HepG2 (cell line): ENCODE measurements around the gene SETD7. TPM values are rescaled to one million over a fixed set of nuclear protein-coding genes. Genes with fewer than 3 reads are reported as not detected.

ENCODE experiments used
- ATAC-seq: fragments of 200-7000 bp; cut with Tn5 transposase; 3 replicates; pipeline ENCODE4 v1.9.1; 2020; ENCODE audit warnings: mild to moderate bottlenecking, moderate library complexity
- BruUV-seq: library from RNA; stranded (reverse); fragments of 400-500 nt; replicated peaks from 2 replicates; lab custom pipeline; 2021; lab: Mats Ljungman, UMichigan
- CTCF ChIA-PET: fragments of 300-600 bp; formaldehyde crosslinking; extraction: SDS; loops from one replicate; lab custom pipeline; 2021; ENCODE audit warnings: low total read pairs, inconsistent platforms, low intra/inter-chr PET ratio; lab: Yijun Ruan, JAX
- POLR2A ChIA-PET: fragments of 350-600 bp; sonication (Branson Sonifier 250); formaldehyde crosslinking; loops from one replicate; lab custom pipeline; 2020; ENCODE audit warnings: antibody characterized with exemption, inconsistent platforms; lab: Yijun Ruan, JAX
- DNase-seq: peaks from one replicate; pipeline ENCODE4 v3.0.0-alpha.2; 2015; ENCODE audit warnings: low spot score
- FAIRE-seq: peaks from 3 replicates; lab custom pipeline; 2011; peaks lifted over from hg19 to GRCh38; lab: Jason Lieb, UNC
- H2AFZ ChIP-seq: one replicate; pipeline ENCODE4 v1.6.1; 2011; ENCODE audit warnings: low read length, inconsistent platforms
- H3K27ac ChIP-seq: fragments of 300-600 bp; 3 replicates; pipeline ENCODE4 v1.8.0; 2011; ENCODE audit warnings: mixed run types, mild to moderate bottlenecking, mixed read lengths, low read length, inconsistent platforms; ENCODE audit not compliant: insufficient read depth; ENCODE audit errors: extremely low read length
- H3K27me3 ChIP-seq, 2 experiments: fragments of 200-600 bp in 1 of 2; 2 replicates in 1 of 2; 3 replicates in 1 of 2; pipeline versions ENCODE4 v1.6.0 to v1.8.0; 2011; ENCODE audit warnings: low read length in 2 of 2, mild to moderate bottlenecking in 2 of 2, moderate library complexity in 2 of 2, inconsistent platforms in 1 of 2; ENCODE audit not compliant: insufficient read depth in 2 of 2, control insufficient read depth in 1 of 2
- H3K36me3 ChIP-seq, 2 experiments: fragments of 200-600 bp in 1 of 2; replicated peaks in 1 of 2; 2 replicates in 1 of 2; 3 replicates in 1 of 2; pipeline versions ENCODE4 v1.5.1 to v1.8.0; 2011; ENCODE audit warnings: low read length in 2 of 2, inconsistent platforms in 1 of 2; ENCODE audit not compliant: insufficient read depth in 2 of 2, control insufficient read depth in 1 of 2
- H3K4me1 ChIP-seq: 2 replicates; pipeline ENCODE4 v1.5.1; 2012; ENCODE audit warnings: low read length, inconsistent platforms; ENCODE audit not compliant: insufficient read depth
- H3K4me2 ChIP-seq: 2 replicates; pipeline ENCODE4 v1.6.0; 2011; ENCODE audit warnings: low read depth, low read length, inconsistent platforms
- H3K4me3 ChIP-seq, 3 experiments: fragments of 200-600 bp in 1 of 3; sonication (generic), shearing (Covaris generic) in 1 of 3; replicated peaks in 1 of 3; 2 replicates each; pipeline ENCODE4 v1.5.1; 2011 to 2016; ENCODE audit warnings: low read length in 3 of 3, inconsistent platforms in 2 of 3, low read depth in 2 of 3, mild to moderate bottlenecking in 2 of 3, control low read depth in 1 of 3, mixed read lengths in 1 of 3; ENCODE audit not compliant: insufficient read depth in 1 of 3
- H3K79me2 ChIP-seq: one replicate; pipeline ENCODE4 v1.6.1; 2011; ENCODE audit warnings: low read length, inconsistent platforms; ENCODE audit not compliant: insufficient read depth
- H3K9ac ChIP-seq: 2 replicates; pipeline ENCODE4 v1.6.0; 2011; ENCODE audit warnings: mild to moderate bottlenecking, low read depth, low read length, inconsistent platforms; ENCODE audit not compliant: insufficient read depth
- H3K9me3 ChIP-seq: 2 replicates; pipeline ENCODE4 v1.5.1; 2012; ENCODE audit warnings: mild to moderate bottlenecking, low read length
- H4K20me1 ChIP-seq: 2 replicates; pipeline ENCODE4 v1.6.0; 2011; ENCODE audit warnings: inconsistent platforms, mild to moderate bottlenecking, low read length, moderate library complexity; ENCODE audit not compliant: insufficient read depth
- ATF7 ChIP-seq, 2 experiments: fragments of 450-650 bp in 1 of 2; sonication (generic) in 1 of 2; formaldehyde crosslinking in 1 of 2; IDR thresholded peaks; 2 replicates each; pipeline versions ENCODE4 v1.4.0 to v1.6.1; 2016 to 2020; ENCODE audit warnings: antibody characterized with exemption in 1 of 2, mild to moderate bottlenecking in 1 of 2, missing genetic modification reagents in 1 of 2
- CREB1 ChIP-seq, 2 experiments: fragments of 450-650 bp in 1 of 2; IDR thresholded peaks; 2 replicates each; pipeline ENCODE4 v1.6.1; 2016 to 2017; ENCODE audit warnings: control low read depth in 1 of 2, mild to moderate bottlenecking in 1 of 2, missing compliant biosample characterization in 1 of 2, missing genetic modification characterization in 1 of 2
- NAIF1 ChIP-seq: sonication (generic); formaldehyde crosslinking; IDR thresholded peaks from 2 replicates; pipeline ENCODE4 v1.5.0; 2020; ENCODE audit warnings: mild to moderate bottlenecking, missing genetic modification reagents, borderline replicate concordance
- SUZ12 ChIP-seq: fragments of 150-350 bp; IDR thresholded peaks from 2 replicates; pipeline ENCODE4 v1.6.1; 2014; ENCODE audit warnings: low read depth, low read length
- ZBTB1 ChIP-seq: sonication (generic); formaldehyde crosslinking; IDR thresholded peaks from 2 replicates; pipeline ENCODE4 v1.4.0; 2020; ENCODE audit warnings: missing genetic modification reagents, borderline replicate concordance
- ZFP82 ChIP-seq: sonication (generic); formaldehyde crosslinking; IDR thresholded peaks from 2 replicates; pipeline ENCODE4 v1.5.1; 2020; ENCODE audit warnings: mild to moderate bottlenecking, missing genetic modification reagents, borderline replicate concordance
- WGBS: methylation state at CpG from one replicate; pipeline ENCODE4 v1.1.6; 2017; ENCODE audit warnings: low lambda C conversion rate; 5-methylcytosine and 5-hydroxymethylcytosine counted together
- in situ Hi-C: cut with HindIII; loops from 2 replicates; pipeline ENCODE4 v1.10.0; 2017; ENCODE audit warnings: low pct_unique_long_range_greater_than_20kb; ENCODE audit not compliant: extremely low pct_ligation_motif_present
- intact Hi-C: fragments of 100-400 bp; cut with micrococcal nuclease; formaldehyde crosslinking; loops from one replicate; pipeline ENCODE4 v1.10.0; 2022; ENCODE audit not compliant: unreplicated experiment
- polyA plus RNA-seq, 8 experiments: library from polyadenylated mRNA; depleted of rRNA in 3 of 8; stranded (reverse) in 7 of 8; unstranded in 1 of 8; fragments of >200 nt; fragmentation: Illumina TruSeq in 4 of 8; extraction: Trizol in 4 of 8; gene quantifications; 2 replicates each; pipeline versions ENCODE4 v1.2.1 to v1.2.3, GENCODE V29; 2011 to 2016; ENCODE audit warnings: low read depth in 4 of 8, missing spikeins in 1 of 8, mixed read lengths in 1 of 8; ENCODE audit not compliant: insufficient read depth in 1 of 8
- total RNA-seq, 5 experiments: library from RNA; depleted of rRNA; stranded (reverse); fragments of >200 nt; fragmentation: Illumina TruSeq; extraction: Trizol; gene quantifications; 2 replicates each; pipeline ENCODE4 v1.2.3, GENCODE V29; 2016; ENCODE audit warnings: low read depth in 1 of 5

SETD7 gene
- total and polyA plus RNA-seq, 2 of the 13 experiments (the other 11 are each of a cell fraction or from before 2014, with no cell fraction given): 0.08 to 0.22 TPM

GRCh38 chr4:139514382-139515059, 41.5 kb downstream of the SETD7 start:
- in situ Hi-C loops: no loop called here
- Histone ChIP-seq H2AFZ (no peak overlapping the region), H3K27ac (no peak overlapping the region), H3K4me1 (0 out of 2 replicates have a peak, but pooled peaks cover 7% of the 10 kb centered on the region), H3K9ac (no peak overlapping the region), H3K36me3 (no peaks in the 10 kb centered on the region), H3K4me3 (no peak overlapping the region), H4K20me1 (no peaks in the 10 kb centered on the region), H3K9me3 (no peaks in the 10 kb centered on the region), H3K4me2 (no peak overlapping the region), H3K79me2 (no peaks in the 10 kb centered on the region), H3K27me3 (no peaks in the 10 kb centered on the region; a peak in 1 of 5 replicates)
- no peak for DNase-seq
- no TSS peak for BruUV-seq
- ATAC-seq: no peak
- intact Hi-C loops: no loop called here
- no peak for FAIRE-seq
- POLR2A ChIA-PET: no interaction called here
- no peak for TF ChIP-seq ZFP82 (CRISPR knock-in tag)
- TF ChIP-seq SUZ12: no peak
- CTCF ChIA-PET: no interaction called here
- WGBS: 46% methylated on average over 8 of the region's 8 CpGs

- FAIRE-seq: no peak
- no TSS peak for BruUV-seq
- H4K20me1 ChIP-seq: no peaks in the 10 kb centered on the region
- DNase-seq: no peak
- H3K4me3 ChIP-seq: no peak overlapping the region
- no peaks in the 10 kb centered on the region for H3K9me3 ChIP-seq
- ATAC-seq: no peak
- WGBS: 53% methylated on average over 10 of the region's 10 CpGs
- POLR2A ChIA-PET: no interaction called here
- no peak overlapping the region for H3K4me2 ChIP-seq
- no peaks in the 10 kb centered on the region for H3K36me3 ChIP-seq
- H3K79me2 ChIP-seq: no peaks in the 10 kb centered on the region
- no peak for TF ChIP-seq NAIF1 (CRISPR knock-in tag)
- TF ChIP-seq ATF7 (IDR thresholded peaks at IDR 0.05): peak; percentile 11; the same call in 1 of the 2 replicates
- no peak for TF ChIP-seq ATF7 (CRISPR knock-in tag; IDR thresholded peaks at IDR 0.05)
- TF ChIP-seq CREB1 (IDR thresholded peaks at IDR 0.05): peak; percentile 96
- TF ChIP-seq CREB1 (CRISPR knock-in tag; IDR thresholded peaks at IDR 0.05): no peak
- TF ChIP-seq ZBTB1: no peak
- H3K9ac ChIP-seq: no peak overlapping the region
- in situ Hi-C loops: no loop called here
- no peak overlapping the region for H3K27ac ChIP-seq
- H2AFZ ChIP-seq: no peak overlapping the region
- CTCF ChIA-PET: no interaction called here
- no peaks in the 10 kb centered on the region for H3K27me3 ChIP-seq
- intact Hi-C loops: no loop called here
- H3K4me1 ChIP-seq: no peaks in the 10 kb centered on the region
These were observed 44.7 kb downstream of the SETD7 start for GRCh38 chr4:139511320-139511719.
